Neuronal stem cell (in vitro differentiated cells): ENCODE results near the gene SGK2.
"Not testable (repeated sequence)": the region's sequence is repeated elsewhere in the genome, so short reads cannot be mapped to it uniquely, and the experiment has no call there.

Source experiments
- DNase-seq: peaks from one replicate; pipeline ENCODE4 v3.0.0-alpha.2; 2013; ENCODE audit warnings: low spot score
- H2AFZ ChIP-seq: one replicate; pipeline ENCODE4 v1.6.1; 2013; ENCODE audit warnings: mild to moderate bottlenecking, low read length, inconsistent platforms
- H2AK5ac ChIP-seq: 2 replicates; pipeline ENCODE4 v1.6.1; 2013; ENCODE audit warnings: low read depth, mild to moderate bottlenecking, inconsistent platforms, low read length, moderate library complexity, mixed read lengths
- H2BK120ac ChIP-seq: 2 replicates; pipeline ENCODE4 v1.6.1; 2013; ENCODE audit warnings: low read depth, mild to moderate bottlenecking, inconsistent platforms, low read length, moderate library complexity, mixed read lengths
- H2BK12ac ChIP-seq: one replicate; pipeline ENCODE4 v1.6.1; 2013; ENCODE audit warnings: low read length, inconsistent platforms
- H2BK15ac ChIP-seq: 2 replicates; pipeline ENCODE4 v1.6.1; 2013; ENCODE audit warnings: mild to moderate bottlenecking, low read length, inconsistent platforms, mixed read lengths
- H2BK5ac ChIP-seq: one replicate; pipeline ENCODE4 v1.6.1; 2013; ENCODE audit warnings: inconsistent platforms, mild to moderate bottlenecking, low read length, moderate library complexity
- H3K14ac ChIP-seq: one replicate; pipeline ENCODE4 v1.6.1; 2013; ENCODE audit warnings: low read length, inconsistent platforms
- H3K18ac ChIP-seq: 2 replicates; pipeline ENCODE4 v1.6.1; 2013; ENCODE audit warnings: low read length, inconsistent platforms
- H3K23ac ChIP-seq: 2 replicates; pipeline ENCODE4 v1.6.1; 2013; ENCODE audit warnings: low read depth, mild to moderate bottlenecking, mixed read lengths, low read length, inconsistent platforms; ENCODE audit not compliant: poor library complexity
- H3K27ac ChIP-seq: replicated peaks from 3 replicates; pipeline ENCODE4 v1.5.1; 2013; ENCODE audit warnings: low read length, inconsistent platforms
- H3K27me3 ChIP-seq, 3 experiments: 2 replicates each; pipeline ENCODE4 v1.6.1; 2013; ENCODE audit warnings: low read length in 3 of 3, mild to moderate bottlenecking in 2 of 3, inconsistent platforms in 1 of 3, low read depth in 1 of 3, mixed read lengths in 1 of 3, moderate library complexity in 1 of 3; ENCODE audit not compliant: control insufficient read depth in 3 of 3, insufficient read depth in 3 of 3
- H3K36me3 ChIP-seq, 2 donors: replicated peaks in 1 of 2; 2 replicates each; pipeline ENCODE4 v1.6.1; 2013; ENCODE audit warnings: low read length in 2 of 2; ENCODE audit not compliant: control insufficient read depth in 2 of 2, insufficient read depth in 2 of 2
- H3K4ac ChIP-seq: 2 replicates; pipeline ENCODE4 v1.6.1; 2013; ENCODE audit warnings: inconsistent platforms, mild to moderate bottlenecking, low read length, moderate library complexity
- H3K4me1 ChIP-seq, 2 donors: 1 replicate in 1 of 2; 2 replicates in 1 of 2; pipeline ENCODE4 v1.6.1; 2013; ENCODE audit warnings: low read length in 2 of 2, low read depth in 1 of 2; ENCODE audit not compliant: control insufficient read depth in 2 of 2, insufficient read depth in 1 of 2
- H3K4me2 ChIP-seq: one replicate; pipeline ENCODE4 v1.6.1; 2013; ENCODE audit warnings: mild to moderate bottlenecking, low read length, inconsistent platforms; ENCODE audit not compliant: insufficient read depth, poor library complexity, severe bottlenecking
- H3K4me3 ChIP-seq, 2 donors: 2 replicates each; pipeline ENCODE4 v1.5.1; 2013; ENCODE audit warnings: low read length in 2 of 2, mild to moderate bottlenecking in 2 of 2, inconsistent platforms in 1 of 2, moderate library complexity in 1 of 2
- H3K79me1 ChIP-seq: one replicate; pipeline ENCODE4 v1.6.1; 2013; ENCODE audit warnings: low read depth, mild to moderate bottlenecking, inconsistent platforms, low read length, moderate library complexity
- H3K9ac ChIP-seq: one replicate; pipeline ENCODE4 v1.6.1; 2013; ENCODE audit warnings: mild to moderate bottlenecking, low read depth, low read length, inconsistent platforms; ENCODE audit not compliant: poor library complexity
- H3K9me3 ChIP-seq, 2 donors: replicated peaks in 1 of 2; 2 replicates each; pipeline versions ENCODE3 to v1.6.1; 2013; ENCODE audit warnings: low read length in 2 of 2, mild to moderate bottlenecking in 2 of 2, inconsistent platforms in 1 of 2, low read depth in 1 of 2, mixed read lengths in 1 of 2, moderate library complexity in 1 of 2; ENCODE audit not compliant: control insufficient read depth in 2 of 2, insufficient read depth in 1 of 2
- H4K8ac ChIP-seq: one replicate; pipeline ENCODE4 v1.6.1; 2013; ENCODE audit warnings: low read depth, mild to moderate bottlenecking, inconsistent platforms, low read length, moderate library complexity
- H4K91ac ChIP-seq: one replicate; pipeline ENCODE4 v1.6.1; 2013; ENCODE audit warnings: low read length, low read depth, mild to moderate bottlenecking, inconsistent platforms; ENCODE audit not compliant: poor library complexity
- WGBS, 2 donors: extraction: QIAGEN DNeasy Blood & Tissue Kit; methylation state at CpG; one replicate each; pipeline ENCODE4 v1.1.7; 2013; ENCODE audit warnings: missing lambda C conversion rate in 2 of 2, mixed read lengths in 1 of 2; ENCODE audit not compliant: insufficient read length in 2 of 2, insufficient replicate concordance in 1 of 2; ENCODE audit errors: extremely low coverage in 2 of 2; 5-methylcytosine and 5-hydroxymethylcytosine counted together

The SGK2 gene

DNA sequence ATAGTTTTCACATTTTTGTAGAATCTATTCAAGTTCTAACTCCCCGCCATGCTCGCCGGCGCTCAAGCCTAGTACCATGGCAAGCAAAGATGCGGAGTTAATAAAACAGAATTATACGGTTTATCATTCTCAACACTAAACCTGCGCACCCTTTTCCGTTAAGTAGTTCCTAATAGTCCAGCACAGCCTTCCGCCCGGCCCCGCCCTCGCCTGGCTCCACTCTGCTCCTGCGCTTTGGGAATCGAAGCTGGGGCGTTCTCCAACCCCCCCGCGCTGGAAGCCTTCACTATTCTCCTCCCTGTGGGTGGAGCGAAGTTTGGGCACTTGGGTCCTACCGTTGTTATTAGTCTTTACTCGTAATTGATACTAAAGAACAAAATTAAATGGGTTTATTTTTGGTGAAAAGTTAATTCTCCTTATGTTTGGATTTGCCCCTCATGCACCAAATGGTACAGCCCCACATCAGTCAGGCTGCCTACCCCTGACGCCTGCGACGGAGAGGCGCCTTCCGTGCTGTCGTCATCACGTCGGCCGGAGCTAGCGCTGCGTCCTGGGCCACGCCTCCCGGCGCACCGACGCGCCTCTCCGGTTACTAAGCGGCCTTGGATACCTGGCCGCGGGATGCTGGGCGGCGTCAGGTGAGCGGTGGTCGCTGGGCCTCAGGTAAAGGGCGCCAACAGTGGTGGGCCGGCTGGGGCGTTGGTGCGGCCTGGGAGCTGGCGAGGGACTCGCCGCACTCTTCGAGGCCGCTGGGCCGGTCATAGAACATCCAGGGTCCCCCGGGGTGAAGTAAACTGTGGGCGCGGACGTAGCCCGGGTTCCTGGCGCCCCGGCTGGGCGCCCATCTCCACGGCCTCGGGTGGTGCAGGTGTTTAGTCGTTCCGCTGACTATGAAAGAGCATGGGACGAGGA, 31.8 kb downstream of the SGK2 start, which contains the start of gene IFT52:
TSS of gene IFT52 (plus strand) at position 546 of the 912 bp plus-strand sequence. CDS start 3,762 bp downstream, outside the sequence.
- peak within 1 kb of the TSS; percentile 83 to 99 for H3K4me3 ChIP-seq
- H3K14ac ChIP-seq, result peak within 1 kb of the TSS; percentile 75
- peak within 1 kb of the TSS; percentile 95 for H2AFZ ChIP-seq
- peaks cover 2 to 16% of the 10 kb centered on the region in 2 donors for H3K36me3 ChIP-seq
- H3K4me1 ChIP-seq, result peaks cover 3 to 4% of the 10 kb centered on the region in 2 donors
- H3K23ac ChIP-seq, result peak within 1 kb of the TSS; percentile 99
- H3K4me2 ChIP-seq, result peak within 1 kb of the TSS; percentile 64
- no peak within 1 kb of the TSS for H2AK5ac ChIP-seq
- no peaks in the 10 kb centered on the region for H3K79me1 ChIP-seq
- H2BK5ac ChIP-seq, result peak within 1 kb of the TSS; percentile 39
- H2BK15ac ChIP-seq, result no peak within 1 kb of the TSS
- H2BK120ac ChIP-seq, result no peak within 1 kb of the TSS
- H3K18ac ChIP-seq, result peak within 1 kb of the TSS; percentile 92
- H3K9me3 ChIP-seq, result no peaks in the 10 kb centered on the region
- H4K8ac ChIP-seq, result peak within 1 kb of the TSS; percentile 72
- H3K9ac ChIP-seq, result peak within 1 kb of the TSS; percentile 63
- WGBS, 2 donors, result no CpG with 5 or more reads among the region's 68 CpGs
- peak within 1 kb of the TSS; percentile 40 for H3K27ac ChIP-seq
- H2BK12ac ChIP-seq, result no peak within 1 kb of the TSS
- no peak within 1 kb of the TSS for H4K91ac ChIP-seq
- no peak within 1 kb of the TSS for H3K4ac ChIP-seq
- DNase-seq, result peak; percentile 83
- peaks cover 0 to under 1% (median 0%) of the 10 kb centered on the region in 3 experiments for H3K27me3 ChIP-seq

DNA sequence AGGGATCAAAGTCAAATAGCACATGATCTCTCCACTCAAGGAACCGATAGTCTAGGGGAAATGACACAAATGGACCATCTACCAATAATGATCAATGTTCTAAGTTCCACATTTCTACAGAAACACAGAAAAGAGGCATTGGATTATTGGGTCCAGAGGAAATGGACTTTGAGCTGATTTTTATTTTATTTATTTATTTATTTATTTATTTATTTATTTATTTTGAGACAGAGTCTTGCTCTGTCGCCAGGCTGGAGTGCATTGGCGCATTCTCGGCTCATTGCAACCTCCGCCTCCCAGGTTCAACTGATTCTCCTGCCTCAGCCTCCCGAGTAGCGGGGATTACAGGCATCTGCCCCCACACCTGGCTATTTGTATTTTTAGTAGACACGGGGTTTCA, 43.1 kb downstream of the SGK2 start:
- no CpG with 5 or more reads among the region's 8 CpGs for WGBS, 2 donors
- H3K4me3 ChIP-seq, H3K9ac ChIP-seq, H3K4ac ChIP-seq, DNase-seq, H3K18ac ChIP-seq, H3K27me3 ChIP-seq, H4K8ac ChIP-seq, H2BK120ac ChIP-seq, H3K4me2 ChIP-seq, H3K4me1 ChIP-seq, H3K79me1 ChIP-seq, H2BK5ac ChIP-seq, H2AFZ ChIP-seq, H2BK15ac ChIP-seq, H4K91ac ChIP-seq, H3K14ac ChIP-seq, H2AK5ac ChIP-seq, H3K23ac ChIP-seq, H2BK12ac ChIP-seq, H3K27ac ChIP-seq, H3K9me3 ChIP-seq: not testable (repeated sequence)
- peaks cover 16 to 76% of the 10 kb centered on the region in 2 donors for H3K36me3 ChIP-seq

DNA sequence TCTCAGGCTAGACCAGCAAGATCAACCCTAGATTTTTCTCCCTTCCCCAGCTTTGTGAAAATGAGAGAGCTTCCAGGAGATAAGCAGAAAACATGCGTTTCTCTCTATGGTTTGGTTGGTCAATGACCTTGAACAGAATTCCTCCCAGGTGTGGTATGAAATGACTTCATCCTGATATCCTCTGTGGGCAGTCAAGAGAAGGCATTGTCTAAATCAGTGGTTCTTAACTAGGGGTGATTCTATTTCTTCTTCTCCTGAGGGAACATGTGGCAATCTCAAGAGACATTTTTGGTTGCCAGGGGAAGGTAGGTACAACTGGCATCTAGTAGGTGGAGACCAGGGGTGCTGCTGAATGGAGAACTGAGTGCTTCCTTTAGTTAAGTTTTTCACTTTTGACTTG, 44.3 kb downstream of the SGK2 start:
- H3K9me3 ChIP-seq, result no peaks in the 10 kb centered on the region
- H3K4ac ChIP-seq, result no peak overlapping the region
- no peak overlapping the region for H4K91ac ChIP-seq
- H2AK5ac ChIP-seq, result no peak overlapping the region
- no peaks in the 10 kb centered on the region for H3K4me1 ChIP-seq
- peaks cover 2% of the 10 kb centered on the region for H3K79me1 ChIP-seq
- no peak overlapping the region for H4K8ac ChIP-seq
- no peak for DNase-seq
- peaks cover 15 to 68% of the 10 kb centered on the region in 2 donors for H3K36me3 ChIP-seq
- H3K23ac ChIP-seq, result no peak overlapping the region
- H3K4me3 ChIP-seq, result no peak overlapping the region
- H3K4me2 ChIP-seq, result no peak overlapping the region
- H3K18ac ChIP-seq, result no peak overlapping the region
- H3K14ac ChIP-seq, result no peak overlapping the region
- H3K9ac ChIP-seq, result no peak overlapping the region
- no peak overlapping the region for H2BK120ac ChIP-seq
- H2AFZ ChIP-seq, result no peak overlapping the region
- H3K27ac ChIP-seq, result no peak overlapping the region
- no CpG with 5 or more reads among the region's 1 CpG for WGBS, 2 donors
- no peak overlapping the region for H2BK15ac ChIP-seq
- no peak overlapping the region for H2BK12ac ChIP-seq
- H2BK5ac ChIP-seq, result no peak overlapping the region
- no peaks in the 10 kb centered on the region for H3K27me3 ChIP-seq

DNA sequence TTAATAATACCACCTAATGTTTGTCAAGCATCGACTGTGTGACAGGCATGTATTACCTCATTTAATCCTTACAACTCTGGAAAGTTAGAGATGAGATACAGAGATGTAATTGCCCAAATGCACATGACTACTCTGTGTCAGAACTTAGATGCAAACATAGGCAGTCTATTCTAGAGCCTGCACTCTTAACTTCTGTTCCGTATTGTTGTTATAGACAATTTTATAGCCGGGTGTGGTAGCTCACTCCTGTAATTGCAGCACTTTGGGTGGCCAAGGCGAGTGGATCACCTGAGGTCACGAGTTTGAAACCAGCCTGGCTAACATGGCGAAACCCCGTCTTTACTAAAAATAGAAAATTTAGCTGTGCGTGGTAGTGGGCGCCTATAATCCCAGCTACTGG, 46.9 kb downstream of the SGK2 start:
- Histone ChIP-seq H3K4ac (no peak overlapping the region), H3K14ac (no peak overlapping the region), H3K27ac (no peak overlapping the region), H2BK15ac (no peak overlapping the region), H3K79me1 (no peaks in the 10 kb centered on the region), H2BK120ac (no peak overlapping the region), H3K4me1 (no peaks in the 10 kb centered on the region), H3K4me3 (no peak overlapping the region), H4K91ac (no peak overlapping the region), H3K4me2 (no peak overlapping the region), H2BK5ac (no peak overlapping the region), H3K23ac (no peak overlapping the region), H3K18ac (no peak overlapping the region), H2AFZ (no peak overlapping the region), H4K8ac (no peak overlapping the region), H2AK5ac (no peak overlapping the region), H2BK12ac (no peak overlapping the region), H3K36me3 (peaks cover 8 to 55% of the 10 kb centered on the region in 2 donors), H3K9me3 (no peaks in the 10 kb centered on the region), H3K9ac (no peak overlapping the region), H3K27me3 (no peaks in the 10 kb centered on the region)
- no peak for DNase-seq
- WGBS, 2 donors, result no CpG with 5 or more reads among the region's 9 CpGs
